Myocyte (in vitro differentiated cells): ENCODE data around the gene TINCR. TPM values are rescaled to one million over a fixed set of nuclear protein-coding genes. Genes with fewer than 3 reads are reported as not detected.

ENCODE experiments used
- DNase-seq: peaks from one replicate; pipeline ENCODE4 v3.0.0-alpha.2; 2012; ENCODE audit warnings: low read depth
- total RNA-seq: library from RNA; depleted of rRNA; stranded (reverse); fragments of >200 nt; gene quantifications from 2 replicates; pipeline ENCODE4 v1.2.3, GENCODE V29; 2014

TINCR gene
- total RNA-seq, 1 donor from 2014 or later = not detected

- no peak for DNase-seq
These were observed 22.6 kb upstream of the TINCR start for GRCh38 chr19:5590151-5590864.

GRCh38 chr19:5588906-5589676 is 21.3 kb upstream of the TINCR start:
- no peak for DNase-seq

GRCh38 chr19:5588441-5588840 is 20.7 kb upstream of the TINCR start:
- peak; percentile 45 for DNase-seq

GRCh38 chr19:5587661-5588060 is 19.9 kb upstream of the TINCR start:
- no peak for DNase-seq

GRCh38 chr19:5587071-5587455 is 19.3 kb upstream of the TINCR start:
- no peak for DNase-seq

GRCh38 chr19:5586300-5587070 is 18.7 kb upstream of the TINCR start:
- DNase-seq = peak; percentile 15

- DNase-seq = peak; percentile 21
These were observed 17.9 kb upstream of the TINCR start for GRCh38 chr19:5585461-5586299.

GRCh38 chr19:5580161-5580571 is 12.4 kb upstream of the TINCR start:
- no peak for DNase-seq

- DNase-seq = no peak
These were observed 11.9 kb upstream of the TINCR start for GRCh38 chr19:5579697-5580096.

- no peak for DNase-seq
These were observed 11.5 kb upstream of the TINCR start for GRCh38 chr19:5579286-5579685.

GRCh38 chr19:5578097-5578846 is 10.5 kb upstream of the TINCR start:
- peak; percentile 49 for DNase-seq

GRCh38 chr19:5575590-5575989 is 7.8 kb upstream of the TINCR start:
- no peak for DNase-seq

GRCh38 chr19:5572556-5573286 is 5.0 kb upstream of the TINCR start:
- DNase-seq = no peak

- DNase-seq = no peak
These were observed 4.0 kb upstream of the TINCR start for GRCh38 chr19:5571777-5572176.

- DNase-seq = no peak
These were observed 236 bp upstream of the TINCR start for GRCh38 chr19:5567970-5568407.

- DNase-seq = no peak
These were observed 2.8 kb downstream of the TINCR start for GRCh38 chr19:5564930-5565329.

- peak; percentile 4 for DNase-seq
These were observed 3.7 kb downstream of the TINCR start for GRCh38 chr19:5563935-5564612.

GRCh38 chr19:5563008-5563431 is 4.7 kb downstream of the TINCR start:
- DNase-seq = no peak

GRCh38 chr19:5562280-5562679 is 5.5 kb downstream of the TINCR start:
- no peak for DNase-seq
